Spleen (tissue), 7 donors: ENCODE results near the gene PRR13.
"Not testable (repeated sequence)": the region's sequence is repeated elsewhere in the genome, so short reads cannot be mapped to it uniquely, and the experiment has no call there.

Source experiments
- CTCF ChIP-seq, 11 experiments: fragments of 200-600 bp in 7 of 11; fragments of 450-650 bp in 4 of 11; sonication (generic) in 4 of 11; IDR thresholded peaks in 8 of 11; conservative IDR thresholded peaks in 3 of 11; 1 replicate in 7 of 11; 2 replicates in 4 of 11; pipeline versions ENCODE4 v1.4.0 to v1.8.0; 2016 to 2021; ENCODE audit warnings: antibody characterized with exemption in 11 of 11, inconsistent platforms in 4 of 11, mild to moderate bottlenecking in 1 of 11
- POLR2A ChIP-seq, 3 donors: fragments of 450-650 bp; IDR thresholded peaks; one replicate each; pipeline ENCODE4 v1.5.1; 2017; ENCODE audit warnings: antibody characterized with exemption in 3 of 3, mild to moderate bottlenecking in 1 of 3
- POLR2AphosphoS5 ChIP-seq, 3 donors: sonication (generic); formaldehyde crosslinking; IDR thresholded peaks; one replicate each; pipeline ENCODE4 v1.5.1; 2017; ENCODE audit warnings: antibody characterized with exemption in 3 of 3
- donor health status: DM: no; HTN: no; CAD: no; lungs with moderate emphysema.
- donor health status: DM: no; HTN: no; CAD: no.
- donor health status: DM: no; HTN: no; CAD: no.

- TF ChIP-seq CTCF (IDR thresholded peaks at IDR 0.05 in 8 of 11, conservative IDR thresholded peaks at IDR 0.05 in 3 of 11); POLR2A (IDR thresholded peaks at IDR 0.05); POLR2AphosphoS5 (IDR thresholded peaks at IDR 0.05): not testable (repeated sequence)
Measured at GRCh38 chr12:53444593-53445325, 3.2 kb downstream of the PRR13 start.
